ENCODE results near the gene PTTG1IP2.
"Not testable (repeated sequence)": the region's sequence is repeated elsewhere in the genome, so short reads cannot be mapped to it uniquely, and the experiment has no call there.

The PTTG1IP2 gene

GRCh38 chr7:90469554-90469953 lies at the start of gene PTTG1IP2:
PTTG1IP2 (plus strand) TSS chr7:90469639; CDS start chr7:90469787, 148 bp downstream.
- DNase-seq, result no peak

DNA sequence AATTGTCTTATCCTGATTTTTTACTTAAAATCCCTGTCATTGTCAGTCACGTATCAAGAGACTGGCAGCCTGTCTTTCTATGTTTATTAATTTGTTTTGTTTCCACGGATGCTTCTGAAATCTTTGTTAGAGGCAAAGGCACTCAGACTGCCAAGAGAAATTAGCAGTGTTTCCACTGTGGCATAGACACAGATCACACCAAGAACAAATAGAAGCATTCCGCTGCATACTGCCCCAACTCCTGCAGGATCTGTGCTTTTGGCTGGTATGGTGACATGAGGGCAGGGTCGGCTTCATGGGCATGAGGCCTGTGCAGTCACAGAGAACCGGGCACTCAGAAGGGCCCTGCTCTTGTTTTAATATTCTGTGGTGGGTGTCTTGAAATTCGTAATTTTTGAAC lies 47.8 kb upstream of the PTTG1IP2 start:
- DNase-seq, result no peak

GRCh38 chr7:90424720-90425119 lies 44.7 kb upstream of the PTTG1IP2 start:
- no peak for DNase-seq

DNA sequence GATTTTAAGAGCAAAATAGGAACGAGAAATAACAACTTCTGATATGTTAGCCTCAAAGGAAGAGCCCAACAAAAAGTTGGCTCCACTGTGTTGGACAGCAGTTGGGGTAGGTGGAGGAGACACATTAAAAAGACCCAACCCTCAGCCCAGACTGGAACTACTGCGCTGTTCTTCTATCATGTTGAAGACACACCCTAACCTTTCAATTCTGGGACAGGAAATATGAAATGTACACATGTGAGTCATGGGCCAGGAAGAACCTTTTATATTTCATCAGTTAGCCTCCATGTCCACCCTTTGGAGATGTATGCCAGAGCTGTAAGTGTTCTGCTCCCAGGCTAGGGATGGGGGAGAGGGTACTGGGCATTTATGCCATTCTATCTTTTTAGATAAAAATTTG lies 44.1 kb upstream of the PTTG1IP2 start:
- no peak for DNase-seq

DNA sequence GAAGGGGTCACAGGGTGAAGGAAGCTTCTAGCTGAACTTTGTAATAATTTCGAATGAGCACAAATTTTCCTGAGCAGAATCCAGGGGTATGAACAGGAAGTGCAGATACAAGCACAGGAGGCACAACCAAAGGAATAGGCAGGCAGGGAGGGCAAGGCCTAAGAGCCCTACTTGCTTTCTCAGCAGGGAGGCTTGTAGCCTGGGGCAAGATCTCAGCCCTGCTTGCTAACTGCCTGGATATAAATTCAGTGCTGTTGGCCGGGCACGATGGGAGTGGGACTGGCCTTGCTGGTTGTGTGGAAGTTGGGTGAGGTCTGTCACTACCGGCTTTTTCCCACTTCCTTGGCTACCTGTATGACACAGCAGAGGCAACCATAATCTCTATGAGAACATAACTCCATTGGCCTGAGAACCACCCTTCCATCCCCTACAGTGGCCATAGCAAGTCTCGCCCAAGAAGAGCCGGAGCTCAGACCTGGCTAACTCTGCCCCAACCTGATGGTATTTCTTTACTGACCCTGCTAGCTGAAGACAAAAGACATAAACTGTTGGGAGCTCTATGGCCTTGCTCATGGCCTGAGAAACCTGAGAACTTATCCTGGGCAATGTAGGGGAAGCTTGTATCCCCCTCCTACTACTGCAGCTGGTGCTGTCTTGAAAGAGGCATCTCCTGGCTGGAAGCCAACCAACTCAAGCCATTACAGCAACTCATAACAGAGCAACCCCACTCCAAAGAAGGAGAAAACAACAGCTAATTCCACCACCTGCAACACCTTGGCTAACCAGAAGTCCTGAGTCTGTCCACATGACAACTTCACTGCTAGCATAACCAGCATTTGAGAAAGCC lies 38.6 kb upstream of the PTTG1IP2 start:
- no peak for DNase-seq

- no peak for DNase-seq
Measured at GRCh38 chr7:90432752-90433151, 36.7 kb upstream of the PTTG1IP2 start.

- no peak for DNase-seq
Measured at GRCh38 chr7:90433221-90433620, 36.2 kb upstream of the PTTG1IP2 start.

- no peak for DNase-seq
Measured at GRCh38 chr7:90445633-90446032, 23.8 kb upstream of the PTTG1IP2 start.

- no peak for DNase-seq
Measured at GRCh38 chr7:90446137-90446899, 23.1 kb upstream of the PTTG1IP2 start.

DNA sequence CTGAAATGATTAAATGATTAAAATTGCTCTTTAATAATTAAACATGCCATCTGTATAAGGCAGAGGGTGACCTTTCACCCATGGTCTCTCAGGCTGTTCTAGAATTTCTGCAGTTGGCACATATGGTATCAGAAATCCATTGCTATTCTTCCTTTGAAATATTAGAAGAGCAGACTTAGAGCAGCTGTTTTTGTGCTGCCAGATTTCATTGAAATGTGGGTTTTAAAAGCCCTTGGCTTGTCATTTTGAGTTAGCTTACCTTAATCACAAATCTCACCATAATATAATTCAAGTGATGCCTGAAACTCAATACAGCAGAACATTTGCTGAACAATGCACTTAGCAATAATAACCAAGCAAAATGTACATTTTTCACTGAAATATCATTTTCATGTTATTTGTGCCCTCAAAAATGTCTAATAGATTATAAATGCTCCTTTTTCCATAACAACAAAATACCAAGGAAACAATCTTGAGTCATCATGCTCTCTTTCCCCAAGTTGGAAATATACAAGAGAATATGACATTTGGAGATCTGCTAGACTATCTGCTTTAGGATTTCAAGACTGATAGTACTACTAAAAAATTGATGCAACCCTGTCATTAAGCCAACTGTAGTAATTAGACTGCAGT lies 16.1 kb upstream of the PTTG1IP2 start:
- no peak for DNase-seq

- DNase-seq, result no peak
Measured at GRCh38 chr7:90453931-90454330, 15.5 kb upstream of the PTTG1IP2 start.

GRCh38 chr7:90455163-90456030 lies 14.0 kb upstream of the PTTG1IP2 start:
- no peak for DNase-seq

DNA sequence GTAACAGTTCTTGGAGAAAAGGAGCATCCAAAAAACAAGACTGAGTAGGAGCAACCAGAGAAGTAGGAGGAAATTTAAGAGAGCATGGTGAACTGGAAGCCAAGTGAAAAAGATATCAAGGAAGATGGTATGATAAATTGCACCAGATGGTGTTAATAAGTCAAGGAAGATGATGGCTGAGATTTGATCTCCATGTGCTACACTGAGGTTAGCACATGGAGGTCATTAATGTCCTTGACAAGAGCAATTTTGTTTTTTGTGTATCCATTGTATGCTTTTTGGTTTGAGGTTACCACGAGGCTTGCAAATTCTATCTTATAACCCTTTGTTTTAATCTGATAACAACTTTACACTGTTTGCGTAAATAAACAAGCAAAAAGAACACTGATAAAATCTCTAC lies 11.3 kb upstream of the PTTG1IP2 start:
- no peak for DNase-seq

DNA sequence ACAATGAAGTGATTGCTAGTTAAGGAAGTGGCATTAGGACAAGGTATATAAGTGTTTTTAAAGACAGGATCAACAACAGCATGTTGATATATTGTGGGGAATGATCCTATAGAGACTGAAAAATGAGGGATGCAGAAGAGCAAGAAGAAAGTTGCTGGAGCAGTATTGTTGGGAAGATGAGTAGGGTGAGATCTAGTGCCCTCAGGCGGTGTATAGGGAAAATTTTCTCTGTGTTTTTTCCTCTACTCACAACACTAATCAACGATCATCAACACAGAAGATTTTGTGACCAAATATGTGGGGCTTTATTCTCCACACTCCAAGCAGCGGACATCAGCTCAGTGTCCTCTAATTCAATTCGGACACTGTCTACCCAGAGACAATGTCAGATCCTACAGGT lies 9.6 kb upstream of the PTTG1IP2 start:
- DNase-seq, result no peak

DNA sequence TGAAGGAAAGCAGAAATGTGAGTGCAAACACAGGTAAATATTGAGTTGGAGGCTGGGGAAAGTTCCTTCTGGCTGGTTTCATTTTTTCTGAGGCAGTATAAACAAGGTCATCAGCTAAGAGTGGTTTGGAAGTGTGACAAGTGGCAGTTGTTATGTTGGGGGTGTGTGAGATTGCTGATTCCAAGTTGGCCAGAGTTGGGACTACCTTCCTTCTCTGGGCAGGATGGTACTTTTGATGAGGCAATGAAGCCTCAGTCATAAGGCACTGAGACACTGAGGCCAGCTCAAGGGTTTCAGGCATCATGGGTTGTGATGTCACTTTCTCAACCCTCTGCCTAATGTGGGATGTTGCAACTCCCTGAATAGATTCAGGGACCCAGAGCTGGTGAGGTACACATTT lies 8.2 kb upstream of the PTTG1IP2 start:
- DNase-seq, result no peak

DNA sequence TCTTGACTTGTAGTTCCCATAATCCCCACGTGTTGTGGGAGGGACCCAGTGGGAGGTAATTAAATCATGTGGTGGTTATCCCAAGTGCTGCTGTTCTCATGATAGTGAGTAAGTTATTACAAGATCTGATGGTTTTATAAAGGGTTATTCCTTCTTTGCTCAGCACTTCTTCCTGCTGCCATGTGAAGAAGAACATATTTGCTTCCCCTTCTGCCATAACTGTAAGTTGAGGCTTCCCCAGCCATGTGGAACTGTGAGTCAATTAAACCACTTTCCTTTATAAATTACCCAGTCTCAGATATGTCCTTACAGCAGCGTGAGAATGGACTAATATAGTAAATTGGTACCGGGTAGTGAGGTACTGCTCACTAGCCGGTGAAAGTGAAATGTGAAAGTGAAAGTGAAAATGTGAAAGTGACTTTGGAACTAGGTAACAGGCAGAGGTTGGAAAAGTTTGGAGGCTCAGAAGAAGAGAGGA lies 6.2 kb upstream of the PTTG1IP2 start:
- DNase-seq, result not testable (repeated sequence)

DNA sequence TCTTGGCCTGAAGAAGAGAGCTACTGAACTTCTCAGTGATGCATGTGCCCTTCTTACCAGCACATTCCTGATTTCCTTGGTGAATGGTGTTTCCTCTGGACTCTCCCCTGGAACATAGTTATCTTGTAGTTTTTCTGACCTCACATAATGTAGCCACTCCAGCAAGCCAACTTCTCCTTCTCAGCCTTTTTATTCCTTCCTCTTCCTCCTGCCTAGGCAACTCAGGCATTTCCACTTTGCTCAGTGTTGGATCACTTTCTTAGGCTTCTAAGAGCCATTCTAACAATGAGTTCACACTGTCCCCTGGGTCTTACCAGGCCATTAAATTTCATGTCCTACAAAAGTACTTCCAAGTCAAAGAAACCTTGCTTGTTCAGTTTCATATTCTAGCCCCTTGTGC lies 3.6 kb upstream of the PTTG1IP2 start:
- no peak for DNase-seq

DNA sequence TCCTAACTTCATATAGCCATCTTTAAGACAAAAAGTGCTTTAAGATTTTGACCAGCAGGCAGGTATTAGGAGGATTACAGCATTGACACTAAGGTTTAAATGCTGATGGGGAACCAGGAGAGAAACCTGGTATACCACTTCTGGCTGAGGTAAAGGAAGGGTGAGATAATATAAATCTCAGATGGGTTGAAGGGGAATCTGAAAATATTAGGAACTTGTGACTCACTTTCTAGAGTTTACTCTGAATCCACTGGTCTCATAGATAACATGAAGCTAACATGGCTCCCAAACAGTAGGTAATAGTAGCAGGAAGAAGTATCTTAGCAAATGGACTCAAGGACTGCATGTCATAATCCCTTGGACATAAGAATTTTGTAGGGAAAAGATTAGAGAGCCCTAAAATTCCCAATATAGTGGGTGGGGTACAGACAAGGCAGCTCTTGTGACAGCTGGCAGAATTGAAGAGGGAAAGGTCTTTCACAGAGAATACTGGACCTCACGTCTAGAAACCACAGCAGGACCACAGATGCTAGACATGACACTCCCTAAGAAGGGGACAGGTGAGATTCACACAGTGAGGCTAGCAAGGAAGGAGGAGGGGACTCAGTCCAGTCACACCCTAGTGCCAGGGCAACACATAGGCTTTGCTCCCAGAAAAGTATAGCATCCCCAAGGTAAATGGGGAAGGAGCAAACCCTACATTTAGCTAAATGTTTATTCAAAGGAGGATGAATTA lies 3.5 kb downstream of the PTTG1IP2 start:
- DNase-seq, result no peak

- no peak for DNase-seq
Measured at GRCh38 chr7:90473814-90474213, 4.4 kb downstream of the PTTG1IP2 start.

DNA sequence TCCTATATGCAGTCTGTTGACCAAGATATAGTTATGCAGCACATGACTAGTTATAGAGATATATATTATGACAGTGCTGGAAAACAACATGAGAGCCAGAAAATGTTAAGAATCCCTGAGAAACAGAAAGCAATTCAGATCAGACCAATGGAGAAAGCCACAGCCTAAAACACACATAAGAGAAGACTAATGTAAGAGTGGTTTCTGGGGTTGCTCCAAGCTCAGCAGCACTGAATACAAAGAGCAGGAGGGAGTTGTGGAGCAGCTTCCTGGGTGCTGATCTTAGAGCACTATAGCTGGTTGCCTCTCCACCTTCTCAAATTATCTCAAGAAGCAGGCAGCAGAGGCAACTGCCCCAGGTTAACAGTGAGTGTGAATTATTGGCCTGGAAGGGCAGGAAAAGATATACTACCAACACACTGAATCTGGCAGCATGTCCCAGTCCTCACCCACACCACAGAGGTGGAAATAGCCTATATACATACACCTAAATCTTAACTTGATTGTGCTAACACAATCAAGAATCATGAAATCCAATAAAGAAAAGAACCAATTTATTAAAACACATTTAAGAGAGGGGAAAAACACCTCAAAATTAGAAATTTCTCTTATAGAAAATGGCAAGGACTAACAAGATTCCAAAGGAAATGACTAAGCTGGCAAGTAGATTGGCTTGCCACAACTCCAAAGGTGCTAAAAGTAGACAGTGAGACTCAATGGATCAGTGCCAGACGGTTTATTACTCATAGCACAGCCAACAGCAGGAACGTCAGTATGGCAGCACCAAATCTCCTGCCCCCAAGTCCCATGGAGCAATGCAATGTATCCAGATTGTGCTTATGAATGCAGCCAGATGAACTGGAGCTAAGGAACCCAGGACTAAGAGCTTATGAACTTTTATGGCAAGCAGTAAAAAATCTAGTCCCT lies 5.1 kb downstream of the PTTG1IP2 start:
- no peak for DNase-seq

DNA sequence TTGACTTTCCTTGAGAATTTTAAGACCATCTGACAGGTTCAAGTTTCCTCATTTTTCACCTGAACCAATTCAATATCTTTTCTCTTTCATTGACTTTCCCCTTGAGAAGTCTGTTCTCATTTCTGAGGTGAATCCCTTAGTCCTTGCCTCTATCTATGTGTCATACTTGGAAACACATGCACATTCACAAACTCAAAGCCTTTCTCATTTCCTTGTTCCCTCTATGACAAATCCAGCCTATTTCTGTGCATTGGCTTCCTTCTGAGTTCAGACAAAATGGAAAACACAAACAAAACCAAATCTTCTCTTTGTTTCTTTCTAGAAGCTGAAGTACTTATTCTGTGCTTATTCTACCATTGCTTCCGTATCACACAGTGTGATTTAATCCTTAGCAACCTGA lies 13.8 kb downstream of the PTTG1IP2 start:
- no peak for DNase-seq

Data from activated effector memory CD4-positive, alpha-beta T cell treated with anti-CD3 and anti-CD28 coated beads, Interleukin-2, amount 50 U/mL, for 16 hours (primary cell).